GM12878 (cell line): ENCODE measurements around the gene MPP2.

Source experiments
- BHLHE40 ChIP-seq, 2 experiments: fragments of 450-650 bp in 1 of 2; IDR thresholded peaks; 2 replicates each; pipeline ENCODE4 v1.6.1; 2011 to 2017; ENCODE audit warnings: low read depth in 2 of 2, borderline replicate concordance in 1 of 2, improper control_type of control experiment in 1 of 2, low read length in 1 of 2, mild to moderate bottlenecking in 1 of 2
- CTCF ChIP-seq, 3 experiments: IDR thresholded peaks in 2 of 3; conservative IDR thresholded peaks in 1 of 3; 2 replicates each; pipeline ENCODE4 v1.5.1; 2011; ENCODE audit warnings: low read depth in 3 of 3, low read length in 3 of 3, mild to moderate bottlenecking in 3 of 3, control low read depth in 2 of 3, moderate library complexity in 2 of 3, inconsistent platforms in 1 of 3, mixed read lengths in 1 of 3; ENCODE audit not compliant: control insufficient read depth in 2 of 3, insufficient read depth in 1 of 3; ENCODE audit errors: extremely low read depth in 1 of 3
- EZH2 ChIP-seq: IDR thresholded peaks from 2 replicates; pipeline ENCODE4 v1.6.1; 2012; ENCODE audit warnings: low read depth, mild to moderate bottlenecking, control low read depth, inconsistent platforms, low read length, borderline replicate concordance; ENCODE audit not compliant: control insufficient read depth
- NKRF ChIP-seq: fragments of 450-650 bp; conservative IDR thresholded peaks from 2 replicates; pipeline ENCODE4 v1.6.1; 2017; ENCODE audit warnings: mild to moderate bottlenecking, moderate library complexity
- PML ChIP-seq: IDR thresholded peaks from 2 replicates; pipeline ENCODE4 v1.6.1; 2012; ENCODE audit warnings: low read length, inconsistent platforms
- RAD21 ChIP-seq: IDR thresholded peaks from 2 replicates; pipeline ENCODE4 v1.6.1; 2011; ENCODE audit warnings: mild to moderate bottlenecking, low read depth, low read length, moderate library complexity; ENCODE audit not compliant: insufficient read depth
- SIN3A ChIP-seq: IDR thresholded peaks from 2 replicates; pipeline ENCODE4 v1.6.1; 2012; ENCODE audit warnings: low read depth, low read length, improper control_type of control experiment
- SMAD1 ChIP-seq: fragments of 450-650 bp; IDR thresholded peaks from 2 replicates; pipeline ENCODE4 v1.6.1; 2018; ENCODE audit warnings: mild to moderate bottlenecking, low read depth; ENCODE audit not compliant: partially characterized antibody
- SMARCA5 ChIP-seq: fragments of 450-650 bp; IDR thresholded peaks from 2 replicates; pipeline ENCODE4 v1.6.1; 2017; ENCODE audit warnings: mild to moderate bottlenecking
- TAF1 ChIP-seq: IDR thresholded peaks from 2 replicates; pipeline ENCODE4 v1.6.1; 2011; ENCODE audit warnings: mild to moderate bottlenecking, low read depth, low read length, borderline replicate concordance

GRCh38 chr17:43935204-43935925 lies 28.0 kb upstream of the MPP2 start:
- no peak for TF ChIP-seq SIN3A
- no peak for TF ChIP-seq RAD21
- no peak for TF ChIP-seq PML
- no peak for TF ChIP-seq BHLHE40 (IDR thresholded peaks at IDR 0.05; ENCODE audit: borderline replicate concordance in 1 of 2, low read depth in 2 of 2, low read length in 1 of 2)
- TF ChIP-seq SMARCA5, result no peak
- no peak for TF ChIP-seq TAF1
- no peak for TF ChIP-seq NKRF
- TF ChIP-seq EZH2, result no peak
- TF ChIP-seq SMAD1, result no peak
- no peak for TF ChIP-seq CTCF (IDR thresholded peaks at IDR 0.05 in 2 of 3, conservative IDR thresholded peaks at IDR 0.05 in 1 of 3; ENCODE audit: control insufficient read depth in 2 of 3, extremely low read depth in 1 of 3, insufficient read depth in 1 of 3, low read depth in 3 of 3, low read length in 3 of 3)
